IMR-90 (cell line): Measurements from ENCODE around the gene GOLGA5. TPM values are rescaled to one million over a fixed set of nuclear protein-coding genes. Genes with fewer than 3 reads are reported as not detected.
A peak's percentile ranks its signal among the peaks of the same experiment; 100 is the strongest.

Experiments used
- ATAC-seq: fragments of 200-7000 bp; cut with Tn5 transposase; 2 replicates; pipeline ENCODE4 v1.9.1; 2020; ENCODE audit warnings: low read depth, mild to moderate bottlenecking, moderate library complexity
- BruUV-seq: library from RNA; stranded (reverse); fragments of 400-500 nt; replicated peaks from 2 replicates; lab custom pipeline; 2021; lab: Mats Ljungman, UMichigan
- CTCF ChIA-PET: fragments of 300-600 bp; formaldehyde crosslinking; extraction: SDS; loops from one replicate; lab custom pipeline; 2021; ENCODE audit warnings: antibody characterized with exemption; lab: Yijun Ruan, JAX
- POLR2A ChIA-PET: fragments of 300-600 bp; sonication (Branson Sonifier 250); formaldehyde crosslinking; loops from one replicate; lab custom pipeline; 2022; ENCODE audit warnings: antibody characterized with exemption; ENCODE audit not compliant: unreplicated experiment; lab: Charles Lee
- DNase-seq: peaks from one replicate; pipeline ENCODE4 v3.0.0; 2013
- H2AFZ ChIP-seq: replicated peaks from 2 replicates; pipeline ENCODE3; 2013; ENCODE audit warnings: low read length, mild to moderate bottlenecking; ENCODE audit not compliant: poor library complexity
- H2AK5ac ChIP-seq: 2 replicates; pipeline ENCODE4 v1.6.1; 2013; ENCODE audit warnings: low read depth, low read length, inconsistent platforms
- H2AK9ac ChIP-seq: replicated peaks from 2 replicates; pipeline ENCODE3; 2013; ENCODE audit warnings: mild to moderate bottlenecking, low read depth, low read length, moderate library complexity; ENCODE audit not compliant: poor library complexity
- H2BK120ac ChIP-seq: 2 replicates; pipeline ENCODE4 v1.6.1; 2013; ENCODE audit warnings: low read depth, low read length, inconsistent platforms
- H2BK15ac ChIP-seq: 3 replicates; pipeline ENCODE4 v1.6.1; 2013; ENCODE audit warnings: low read depth, low read length, inconsistent platforms
- H2BK20ac ChIP-seq: 2 replicates; pipeline ENCODE4 v1.6.1; 2013; ENCODE audit warnings: low read depth, mild to moderate bottlenecking, inconsistent platforms, low read length, moderate library complexity
- H2BK5ac ChIP-seq: 2 replicates; pipeline ENCODE4 v1.6.1; 2013; ENCODE audit warnings: mild to moderate bottlenecking, low read depth, low read length, inconsistent platforms; ENCODE audit not compliant: poor library complexity, severe bottlenecking
- H3K14ac ChIP-seq: replicated peaks from 2 replicates; pipeline ENCODE4 v1.6.1; 2013; ENCODE audit warnings: low read depth, low read length, inconsistent platforms
- H3K18ac ChIP-seq: 2 replicates; pipeline ENCODE4 v1.6.1; 2013; ENCODE audit warnings: low read depth, low read length, control low read depth
- H3K23ac ChIP-seq: 2 replicates; pipeline ENCODE4 v1.6.1; 2013; ENCODE audit warnings: low read depth, low read length, inconsistent platforms
- H3K27ac ChIP-seq: 2 replicates; pipeline ENCODE4 v1.5.1; 2013; ENCODE audit warnings: mild to moderate bottlenecking, control low read depth, low read length; ENCODE audit not compliant: insufficient read depth
- H3K27me3 ChIP-seq: 2 replicates; pipeline ENCODE4 v1.6.1; 2013; ENCODE audit warnings: low read length; ENCODE audit not compliant: control insufficient read depth, insufficient read depth
- H3K36me3 ChIP-seq: 2 replicates; pipeline ENCODE4 v1.6.1; 2013; ENCODE audit warnings: low read length, mixed read lengths; ENCODE audit not compliant: control insufficient read depth, insufficient read depth
- H3K4ac ChIP-seq: 2 replicates; pipeline ENCODE4 v1.6.1; 2013; ENCODE audit warnings: low read depth, low read length, inconsistent platforms
- H3K4me1 ChIP-seq: 2 replicates; pipeline ENCODE4 v1.6.1; 2013; ENCODE audit warnings: low read length, mixed read lengths; ENCODE audit not compliant: control insufficient read depth, insufficient read depth
- H3K4me2 ChIP-seq: 2 replicates; pipeline ENCODE4 v1.6.1; 2013; ENCODE audit warnings: low read depth, mild to moderate bottlenecking, control low read depth, low read length, moderate library complexity
- H3K4me3 ChIP-seq: 2 replicates; pipeline ENCODE4 v1.5.1; 2013; ENCODE audit warnings: low read depth, mild to moderate bottlenecking, control low read depth, low read length, moderate library complexity; ENCODE audit not compliant: insufficient read depth
- H3K56ac ChIP-seq: 2 replicates; pipeline ENCODE4 v1.6.1; 2013; ENCODE audit warnings: low read length, inconsistent platforms; ENCODE audit not compliant: insufficient read depth; ENCODE audit errors: extremely low read depth
- H3K79me1 ChIP-seq, 2 experiments: 2 replicates each; pipeline ENCODE4 v1.6.1; 2013; ENCODE audit warnings: low read length in 2 of 2, inconsistent platforms in 1 of 2, low read depth in 1 of 2
- H3K9ac ChIP-seq: 2 replicates; pipeline ENCODE4 v1.6.1; 2013; ENCODE audit warnings: low read depth, low read length, control low read depth
- H3K9me1 ChIP-seq: 2 replicates; pipeline ENCODE4 v1.6.1; 2013; ENCODE audit warnings: low read length, inconsistent platforms; ENCODE audit not compliant: insufficient read depth
- H3K9me3 ChIP-seq: 2 replicates; pipeline ENCODE4 v1.6.1; 2013; ENCODE audit warnings: low read length; ENCODE audit not compliant: control insufficient read depth, insufficient read depth
- H4K20me1 ChIP-seq: 2 replicates; pipeline ENCODE4 v1.6.1; 2013; ENCODE audit warnings: low read length, inconsistent platforms; ENCODE audit not compliant: insufficient read depth
- H4K5ac ChIP-seq: 2 replicates; pipeline ENCODE4 v1.6.1; 2013; ENCODE audit warnings: mild to moderate bottlenecking, low read depth, low read length, control low read depth
- H4K8ac ChIP-seq, 2 experiments: 2 replicates each; pipeline ENCODE4 v1.6.1; 2013; ENCODE audit warnings: low read depth in 2 of 2, low read length in 2 of 2, control low read depth in 1 of 2, inconsistent platforms in 1 of 2
- H4K91ac ChIP-seq: 2 replicates; pipeline ENCODE4 v1.6.1; 2013; ENCODE audit warnings: low read depth, low read length, inconsistent platforms; ENCODE audit not compliant: insufficient read depth
- BHLHE40 ChIP-seq: fragments of 150-350 bp; IDR thresholded peaks from 2 replicates; pipeline ENCODE4 v1.6.1; 2016; ENCODE audit warnings: mild to moderate bottlenecking, low read depth, low read length
- CEBPB ChIP-seq: IDR thresholded peaks from 2 replicates; pipeline ENCODE4 v1.6.1; 2012; ENCODE audit warnings: low read depth, low read length, improper control_type of control experiment
- CHD1 ChIP-seq: IDR thresholded peaks from 2 replicates; pipeline ENCODE4 v1.6.1; 2012; ENCODE audit warnings: low read depth, low read length, improper control_type of control experiment
- CTCF ChIP-seq: conservative IDR thresholded peaks from 2 replicates; pipeline ENCODE4 v1.5.1; 2012; ENCODE audit warnings: mild to moderate bottlenecking, low read depth, low read length, improper control_type of control experiment
- ELK1 ChIP-seq: fragments of 150-350 bp; IDR thresholded peaks from 2 replicates; pipeline ENCODE4 v1.6.1; 2016; ENCODE audit warnings: low read depth, mild to moderate bottlenecking, low read length, moderate library complexity, borderline replicate concordance
- FOS ChIP-seq: fragments of 150-350 bp; IDR thresholded peaks from 2 replicates; pipeline ENCODE4 v1.6.1; 2016; ENCODE audit warnings: low read depth, low read length
- MAFK ChIP-seq: IDR thresholded peaks from 2 replicates; pipeline ENCODE4 v1.6.1; 2012; ENCODE audit warnings: low read depth, low read length, improper control_type of control experiment
- MAZ ChIP-seq: IDR thresholded peaks from 2 replicates; pipeline ENCODE4 v1.6.1; 2012; ENCODE audit warnings: low read depth, mild to moderate bottlenecking, low read length, improper control_type of control experiment, moderate library complexity, borderline replicate concordance
- MXI1 ChIP-seq: IDR thresholded peaks from 2 replicates; pipeline ENCODE4 v1.6.1; 2012; ENCODE audit warnings: low read depth, mild to moderate bottlenecking, low read length, moderate library complexity, borderline replicate concordance
- RAD21 ChIP-seq: IDR thresholded peaks from 2 replicates; pipeline ENCODE4 v1.6.1; 2012; ENCODE audit warnings: low read length, improper control_type of control experiment
- RCOR1 ChIP-seq: IDR thresholded peaks from 2 replicates; pipeline ENCODE4 v1.6.1; 2012; ENCODE audit warnings: mild to moderate bottlenecking, low read length, improper control_type of control experiment; ENCODE audit not compliant: insufficient replicate concordance
- RFX5 ChIP-seq: IDR thresholded peaks from 2 replicates; pipeline ENCODE4 v1.8.0; 2012; ENCODE audit warnings: low read depth, mild to moderate bottlenecking, low read length, moderate library complexity
- SMC3 ChIP-seq: fragments of 150-350 bp; IDR thresholded peaks from 2 replicates; pipeline ENCODE4 v1.6.1; 2016; ENCODE audit warnings: low read depth, mild to moderate bottlenecking, antibody characterized with exemption, low read length, moderate library complexity
- USF2 ChIP-seq: fragments of 150-350 bp; IDR thresholded peaks from 2 replicates; pipeline ENCODE4 v1.6.1; 2017; ENCODE audit warnings: mild to moderate bottlenecking, antibody characterized with exemption, low read length, low read depth
- WGBS, 2 experiments: methylation state at CpG; one replicate each; pipeline versions ENCODE4 v1.1.5 to v1.1.7; 2013; ENCODE audit warnings: missing lambda C conversion rate in 2 of 2; ENCODE audit not compliant: insufficient read length in 1 of 2; ENCODE audit errors: extremely low coverage in 2 of 2; 5-methylcytosine and 5-hydroxymethylcytosine counted together
- dilution Hi-C: fragments of 300-500 bp; cut with HindIII; formaldehyde crosslinking; loops from one replicate; pipeline ENCODE4 v1.14.3; 2018; ENCODE audit warnings: low sequenced_read_pairs; ENCODE audit not compliant: unreplicated experiment
- in situ Hi-C: fragments of 300-500 bp; cut with MboI; formaldehyde crosslinking; loops from 3 replicates; pipeline ENCODE4 v1.14.3; 2019; ENCODE audit warnings: low sequenced_read_pairs, inconsistent platforms, mixed read lengths
- intact Hi-C: fragments of 100-400 bp; cut with micrococcal nuclease; formaldehyde crosslinking; loops from 2 replicates; pipeline ENCODE4 v1.10.0; 2022
- polyA plus RNA-seq, 3 experiments: library from polyadenylated mRNA; depleted of rRNA; stranded (reverse); fragments of >200 nt; gene quantifications; 2 replicates each; pipeline ENCODE4 v1.2.3, GENCODE V29; 2012; ENCODE audit warnings: low replicate concordance in 1 of 3
- total RNA-seq: library from RNA; depleted of rRNA; stranded (reverse); fragments of >200 nt; gene quantifications from 2 replicates; pipeline ENCODE4 v1.2.3, GENCODE V29; 2012

Gene GOLGA5
- total and polyA plus RNA-seq, 2 of the 4 experiments (the other 2 are of a cell fraction): 35.0 to 59.5 TPM

GRCh38 chr14:92780444-92781232 is 13.5 kb upstream of the GOLGA5 start:
- Histone ChIP-seq H3K4me2 (no peak overlapping the region), H3K9ac (no peak overlapping the region), H3K9me1 (0 out of 2 replicates have a peak, but pooled peaks cover 2% of the 10 kb centered on the region), H2AK9ac (no peak overlapping the region), H3K14ac (no peak overlapping the region), H3K27me3 (no peaks in the 10 kb centered on the region; the same call in 1 of the 2 replicates), H2BK15ac (no peak overlapping the region), H2AFZ (no peak overlapping the region), H4K20me1 (no peaks in the 10 kb centered on the region), H3K79me1 (no peaks in the 10 kb centered on the region), H4K8ac (no peak overlapping the region), H2BK120ac (no peak overlapping the region), H4K91ac (no peak overlapping the region), H3K36me3 (no peaks in the 10 kb centered on the region), H3K4me3 (no peak overlapping the region), H3K27ac (no peak overlapping the region), H2BK5ac (no peak overlapping the region), H3K4me1 (peaks cover 6% of the 10 kb centered on the region), H3K56ac (no peak overlapping the region), H3K9me3 (no peaks in the 10 kb centered on the region), H3K18ac (no peak overlapping the region), H2BK20ac (no peak overlapping the region), H3K4ac (no peak overlapping the region), H3K23ac (no peak overlapping the region), H4K5ac (no peak overlapping the region), H2AK5ac (no peak overlapping the region)
- ATAC-seq: peak; percentile 36
- CTCF ChIA-PET: interaction anchor here (1.0 kb wide), 1 partner anchor 94 kb away, joined by 4 read pairs; no protein-coding TSS in a partner anchor
- POLR2A ChIA-PET: no interaction called here
- no CpG with 5 or more reads among the region's 7 CpGs for WGBS, 2 experiments
- BruUV-seq: no TSS peak
- peak; percentile 59 for DNase-seq
- in situ Hi-C loops (loop anchor here (5.0 kb wide), 1 partner anchor 68 kb away; no protein-coding TSS in a partner anchor), intact Hi-C loops (loop anchor here (10.0 kb wide), 1 partner anchor 646 kb away; no protein-coding TSS in a partner anchor), dilution Hi-C loops (no loop called here)
- TF ChIP-seq CEBPB (no peak), ELK1 (no peak), CTCF (no peak), MXI1 (no peak), FOS (no peak), RAD21 (no peak), SMC3 (no peak), RFX5 (no peak), MAFK (no peak), BHLHE40 (no peak), MAZ (no peak), CHD1 (no peak), RCOR1 (no peak), USF2 (no peak)
